SK-N-SH treated with all-trans-retinoic acid at 6 μM for 48 hours (cell line): Measurements from ENCODE around the gene SLITRK6.

Source experiments
- ATAC-seq: fragments of 200-7000 bp; cut with Tn5 transposase; 3 replicates; pipeline ENCODE4 v1.9.1; 2020; ENCODE audit warnings: mild to moderate bottlenecking, moderate library complexity
- ARNTL ChIP-seq: fragments of 450-650 bp; formaldehyde crosslinking; IDR thresholded peaks from 2 replicates; pipeline ENCODE4 v1.5.0; 2020; ENCODE audit warnings: low read depth, mild to moderate bottlenecking, moderate library complexity, borderline replicate concordance
- BACH2 ChIP-seq: fragments of 250-450 bp; sonication (Bioruptor Pico); IDR thresholded peaks from 2 replicates; pipeline ENCODE4 v1.9.0; 2021; ENCODE audit warnings: mild to moderate bottlenecking, borderline replicate concordance
- CREB5 ChIP-seq: fragments of 250-450 bp; sonication (Bioruptor Pico); IDR thresholded peaks from 2 replicates; pipeline ENCODE4 v1.5.1; 2020; ENCODE audit warnings: low read depth, mild to moderate bottlenecking, moderate library complexity
- CSDC2 ChIP-seq: fragments of 250-450 bp; sonication (Bioruptor Pico); IDR thresholded peaks from 2 replicates; pipeline ENCODE4 v1.5.0; 2020; ENCODE audit warnings: mild to moderate bottlenecking, moderate library complexity
- ESRRG ChIP-seq: fragments of 250-450 bp; sonication (Bioruptor Pico); IDR thresholded peaks from 2 replicates; pipeline ENCODE4 v1.6.1; 2021; ENCODE audit warnings: mild to moderate bottlenecking
- GLIS3 ChIP-seq: fragments of 250-450 bp; sonication (Bioruptor Pico); IDR thresholded peaks from 2 replicates; pipeline ENCODE4 v1.5.0; 2020; ENCODE audit warnings: mild to moderate bottlenecking, moderate library complexity
- ISL1 ChIP-seq: fragments of 250-450 bp; sonication (Bioruptor Pico); IDR thresholded peaks from 2 replicates; pipeline ENCODE4 v2.1.2; 2022; ENCODE audit warnings: mild to moderate bottlenecking, moderate library complexity
- PATZ1 ChIP-seq: fragments of 250-450 bp; sonication (Bioruptor Pico); IDR thresholded peaks from 2 replicates; pipeline ENCODE4 v1.8.0; 2020; ENCODE audit warnings: mild to moderate bottlenecking, moderate library complexity, borderline replicate concordance
- PPARA ChIP-seq: fragments of 250-450 bp; sonication (Bioruptor Pico); IDR thresholded peaks from 2 replicates; pipeline ENCODE4 v1.5.0; 2020; ENCODE audit warnings: mild to moderate bottlenecking, borderline replicate concordance
- SNAI2 ChIP-seq: fragments of 250-450 bp; sonication (Bioruptor Pico); IDR thresholded peaks from 2 replicates; pipeline ENCODE4 v1.5.0; 2020; ENCODE audit warnings: mild to moderate bottlenecking, moderate library complexity
- TCF4 ChIP-seq: fragments of 250-450 bp; sonication (Bioruptor Pico); IDR thresholded peaks from 2 replicates; pipeline ENCODE4 v1.8.0; 2021; ENCODE audit warnings: mild to moderate bottlenecking, moderate library complexity, borderline replicate concordance
- TSHZ2 ChIP-seq: fragments of 250-450 bp; sonication (Bioruptor Pico); IDR thresholded peaks from 2 replicates; pipeline ENCODE4 v1.5.0; 2020; ENCODE audit warnings: mild to moderate bottlenecking, moderate library complexity
- ZC3H10 ChIP-seq: fragments of 250-450 bp; sonication (Bioruptor Pico); IDR thresholded peaks from 2 replicates; pipeline ENCODE4 v1.5.1; 2021; ENCODE audit warnings: mild to moderate bottlenecking, moderate library complexity
- ZFP3 ChIP-seq: fragments of 250-450 bp; sonication (Bioruptor Pico); IDR thresholded peaks from 2 replicates; pipeline ENCODE4 v1.5.0; 2020; ENCODE audit warnings: mild to moderate bottlenecking, moderate library complexity
- ZFP30 ChIP-seq: fragments of 450-650 bp; formaldehyde crosslinking; IDR thresholded peaks from 2 replicates; pipeline ENCODE4 v1.5.0; 2022; ENCODE audit warnings: mild to moderate bottlenecking, moderate library complexity
- ZNF565 ChIP-seq: fragments of 450-650 bp; formaldehyde crosslinking; conservative IDR thresholded peaks from 2 replicates; pipeline ENCODE4 v1.5.0; 2020; ENCODE audit warnings: low read depth, mild to moderate bottlenecking, moderate library complexity
- ZNF70 ChIP-seq: fragments of 450-650 bp; formaldehyde crosslinking; IDR thresholded peaks from 2 replicates; pipeline ENCODE4 v1.5.0; 2020; ENCODE audit warnings: mild to moderate bottlenecking, moderate library complexity
- ZNF8 ChIP-seq: fragments of 450-650 bp; formaldehyde crosslinking; IDR thresholded peaks from 2 replicates; pipeline ENCODE4 v1.5.0; 2020; ENCODE audit warnings: mild to moderate bottlenecking, moderate library complexity
- TF ChIP-seq, protein P1 (sequence below): fragments of 250-450 bp; sonication (Bioruptor Pico); IDR thresholded peaks from 2 replicates; pipeline ENCODE4 v1.8.0; 2021; ENCODE audit warnings: low read depth, mild to moderate bottlenecking, moderate library complexity, borderline replicate concordance
- TF ChIP-seq, protein P2 (sequence below): fragments of 250-450 bp; sonication (Bioruptor Pico); IDR thresholded peaks from 2 replicates; pipeline ENCODE4 v1.5.1; 2021; ENCODE audit warnings: mild to moderate bottlenecking, moderate library complexity

The SLITRK6 gene

DNA sequence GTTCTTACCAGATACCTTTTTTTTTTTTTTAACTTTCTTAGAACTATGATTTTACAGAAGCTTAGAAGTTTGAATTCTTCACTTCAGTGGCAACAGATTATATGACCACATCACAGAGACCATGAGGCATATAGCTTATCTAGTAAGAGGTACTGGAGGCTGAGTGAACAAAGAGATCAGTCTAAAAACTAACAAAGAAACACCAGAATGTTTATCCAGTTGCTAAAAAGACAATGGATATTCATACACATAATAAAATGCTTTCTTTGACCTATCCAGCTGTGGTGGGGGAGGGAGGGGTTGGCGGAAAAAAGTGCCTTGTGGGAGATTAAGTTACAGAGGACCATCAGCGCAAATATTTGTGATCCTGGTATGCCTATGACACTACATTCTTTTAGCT is 34.7 kb upstream of the SLITRK6 start:
- no peak for TF ChIP-seq TSHZ2 (CRISPR knock-in tag)
- no peak for TF ChIP-seq ZFP30 (CRISPR knock-in tag)
- no peak for TF ChIP-seq BACH2 (CRISPR knock-in tag)
- no peak for ATAC-seq

DNA sequence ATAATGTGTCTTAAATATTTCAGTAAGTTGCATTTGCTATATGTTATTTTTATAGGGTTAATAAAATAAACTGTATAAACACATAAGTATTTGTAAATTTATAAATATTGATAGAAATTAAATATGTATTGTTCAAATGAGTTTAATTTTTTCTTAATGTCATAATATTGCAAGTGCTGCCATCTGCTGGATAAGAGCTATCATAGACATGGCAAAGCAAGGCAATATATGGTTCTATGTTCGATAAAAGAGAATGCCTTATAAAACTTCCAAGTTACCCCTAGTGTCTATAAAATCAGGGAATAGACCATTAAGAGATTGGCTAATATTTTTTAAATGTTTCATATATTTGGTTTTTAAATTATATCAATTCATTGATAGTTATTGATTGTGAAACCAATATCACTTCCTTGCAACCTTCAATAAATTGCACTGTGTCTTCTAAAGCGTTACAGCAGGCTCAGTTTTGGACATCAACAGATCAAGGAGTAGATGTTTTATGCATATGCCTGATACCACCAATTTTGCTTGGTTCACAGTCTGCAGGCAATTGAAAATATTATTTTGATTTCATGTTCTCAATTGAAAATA is 29.0 kb upstream of the SLITRK6 start:
- no peak for TF ChIP-seq ARNTL (CRISPR knock-in tag)
- TF ChIP-seq CREB5 (CRISPR knock-in tag): no peak
- TF ChIP-seq GLIS3 (CRISPR knock-in tag): no peak
- TF ChIP-seq ZNF70 (CRISPR knock-in tag): no peak
- TF ChIP-seq PATZ1 (CRISPR knock-in tag): no peak
- TF ChIP-seq TSHZ2 (CRISPR knock-in tag): no peak
- TF ChIP-seq PPARA: no peak
- TF ChIP-seq ZFP30 (CRISPR knock-in tag): no peak
- TF ChIP-seq, protein P1, sequence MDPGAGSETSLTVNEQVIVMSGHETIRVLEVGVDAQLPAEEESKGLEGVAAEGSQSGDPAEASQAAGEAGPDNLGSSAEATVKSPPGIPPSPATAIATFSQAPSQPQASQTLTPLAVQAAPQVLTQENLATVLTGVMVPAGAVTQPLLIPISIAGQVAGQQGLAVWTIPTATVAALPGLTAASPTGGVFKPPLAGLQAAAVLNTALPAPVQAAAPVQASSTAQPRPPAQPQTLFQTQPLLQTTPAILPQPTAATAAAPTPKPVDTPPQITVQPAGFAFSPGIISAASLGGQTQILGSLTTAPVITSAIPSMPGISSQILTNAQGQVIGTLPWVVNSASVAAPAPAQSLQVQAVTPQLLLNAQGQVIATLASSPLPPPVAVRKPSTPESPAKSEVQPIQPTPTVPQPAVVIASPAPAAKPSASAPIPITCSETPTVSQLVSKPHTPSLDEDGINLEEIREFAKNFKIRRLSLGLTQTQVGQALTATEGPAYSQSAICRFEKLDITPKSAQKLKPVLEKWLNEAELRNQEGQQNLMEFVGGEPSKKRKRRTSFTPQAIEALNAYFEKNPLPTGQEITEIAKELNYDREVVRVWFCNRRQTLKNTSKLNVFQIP (CRISPR knock-in tag): no peak
- TF ChIP-seq ZFP3 (CRISPR knock-in tag): no peak
- TF ChIP-seq SNAI2 (CRISPR knock-in tag): no peak
- TF ChIP-seq, protein P2, sequence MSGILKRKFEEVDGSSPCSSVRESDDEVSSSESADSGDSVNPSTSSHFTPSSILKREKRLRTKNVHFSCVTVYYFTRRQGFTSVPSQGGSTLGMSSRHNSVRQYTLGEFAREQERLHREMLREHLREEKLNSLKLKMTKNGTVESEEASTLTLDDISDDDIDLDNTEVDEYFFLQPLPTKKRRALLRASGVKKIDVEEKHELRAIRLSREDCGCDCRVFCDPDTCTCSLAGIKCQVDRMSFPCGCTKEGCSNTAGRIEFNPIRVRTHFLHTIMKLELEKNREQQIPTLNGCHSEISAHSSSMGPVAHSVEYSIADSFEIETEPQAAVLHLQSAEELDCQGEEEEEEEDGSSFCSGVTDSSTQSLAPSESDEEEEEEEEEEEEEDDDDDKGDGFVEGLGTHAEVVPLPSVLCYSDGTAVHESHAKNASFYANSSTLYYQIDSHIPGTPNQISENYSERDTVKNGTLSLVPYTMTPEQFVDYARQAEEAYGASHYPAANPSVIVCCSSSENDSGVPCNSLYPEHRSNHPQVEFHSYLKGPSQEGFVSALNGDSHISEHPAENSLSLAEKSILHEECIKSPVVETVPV: no peak
- no peak for TF ChIP-seq ZNF565 (CRISPR knock-in tag)
- no peak for TF ChIP-seq ZC3H10
- no peak for TF ChIP-seq BACH2 (CRISPR knock-in tag)
- TF ChIP-seq TCF4 (CRISPR knock-in tag): no peak
- no peak for TF ChIP-seq ISL1 (CRISPR knock-in tag)
- no peak for TF ChIP-seq CSDC2 (CRISPR knock-in tag)
- no peak for TF ChIP-seq ESRRG (CRISPR knock-in tag)
- TF ChIP-seq ZNF8 (CRISPR knock-in tag): no peak
- ATAC-seq: no peak
